GM12892 (cell line): ENCODE data around the gene ORAI3.

Experiments used
- DNase-seq: peaks from one replicate; pipeline ENCODE4 v3.0.0; 2011; ENCODE audit not compliant: insufficient read length
- FAIRE-seq: peaks from 2 replicates; lab custom pipeline; 2011; peaks lifted over from hg19 to GRCh38; lab: Jason Lieb, UNC
- POLR2A ChIP-seq: IDR thresholded peaks from 2 replicates; pipeline ENCODE4 v1.6.1; 2011; ENCODE audit warnings: low read depth, low read length, control low read depth
- POLR2AphosphoS5 ChIP-seq: IDR thresholded peaks from 2 replicates; pipeline ENCODE4 v1.6.1; 2011; ENCODE audit warnings: low read depth, low read length, control low read depth
- TAF1 ChIP-seq: IDR thresholded peaks from 2 replicates; pipeline ENCODE4 v1.6.1; 2011; ENCODE audit warnings: low read depth, mild to moderate bottlenecking, control low read depth, low read length, borderline replicate concordance

ORAI3 gene

GRCh38 chr16:30967795-30968194 is 18.9 kb downstream of the ORAI3 start:
- TF ChIP-seq POLR2AphosphoS5 = no peak
- TF ChIP-seq TAF1 = no peak
- no peak for TF ChIP-seq POLR2A
- no peak for FAIRE-seq
- DNase-seq = no peak

- no peak for FAIRE-seq
These were observed 20.5 kb downstream of the ORAI3 start for GRCh38 chr16:30969246-30969842.

DNA sequence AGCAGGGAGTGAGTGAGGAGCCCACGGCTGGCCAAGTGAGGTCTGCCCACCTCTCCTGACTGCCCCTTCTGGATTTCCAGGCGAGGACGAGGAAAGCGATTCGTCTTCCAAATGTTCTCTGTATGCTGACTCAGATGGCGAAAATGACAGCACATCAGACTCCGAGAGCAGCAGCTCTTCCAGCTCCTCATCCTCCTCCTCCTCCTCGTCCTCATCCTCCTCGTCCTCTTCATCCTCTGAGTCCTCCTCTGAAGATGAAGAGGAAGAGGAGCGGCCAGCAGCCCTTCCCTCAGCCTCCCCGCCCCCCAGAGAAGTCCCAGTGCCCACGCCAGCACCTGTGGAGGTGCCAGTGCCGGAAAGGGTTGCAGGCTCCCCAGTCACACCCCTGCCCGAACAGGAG is 22.4 kb downstream of the ORAI3 start:
- TF ChIP-seq POLR2A (no peak), POLR2AphosphoS5 (no peak)
- no peak for DNase-seq

More at GRCh38 chr16:30969246-30969842, 20.5 kb downstream of the ORAI3 start:
- no peak for DNase-seq
- TF ChIP-seq TAF1 = no peak
- no peak for TF ChIP-seq POLR2AphosphoS5
- TF ChIP-seq POLR2A = no peak

GRCh38 chr16:30972872-30973271 is 24.0 kb downstream of the ORAI3 start:
- no peak for FAIRE-seq
- no peak for DNase-seq
- TF ChIP-seq TAF1 (no peak), POLR2AphosphoS5 (peak; percentile 32; the same call in 1 of the 2 replicates), POLR2A (0 out of 2 replicates have a peak, but pooled peaks have one; percentile 28)

More for the DNA sequence above, 22.4 kb downstream of the ORAI3 start:
- no peak for FAIRE-seq

DNA sequence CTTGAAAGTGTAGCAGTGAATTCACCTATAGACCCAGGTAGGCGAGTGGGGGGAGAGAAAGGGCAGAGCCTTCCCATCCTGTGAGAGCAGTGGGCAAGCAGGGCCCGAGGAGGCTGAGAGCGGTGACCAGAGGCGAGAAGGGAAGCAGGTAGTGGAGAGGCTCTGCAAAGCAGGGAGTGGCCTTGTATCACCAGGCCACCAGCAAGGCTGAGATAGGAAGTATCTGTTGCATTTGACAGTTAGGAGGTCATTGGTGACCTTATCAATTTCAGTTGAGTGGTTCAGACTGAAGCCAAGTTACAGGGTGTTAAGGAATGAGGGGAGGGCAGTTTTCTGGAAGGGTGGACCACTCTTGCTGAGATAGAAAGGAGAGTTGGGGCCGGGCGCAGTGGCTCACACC is 25.5 kb downstream of the ORAI3 start:
- no peak for TF ChIP-seq POLR2A
- no peak for TF ChIP-seq POLR2AphosphoS5
- TF ChIP-seq TAF1 = no peak
- FAIRE-seq = no peak

DNA sequence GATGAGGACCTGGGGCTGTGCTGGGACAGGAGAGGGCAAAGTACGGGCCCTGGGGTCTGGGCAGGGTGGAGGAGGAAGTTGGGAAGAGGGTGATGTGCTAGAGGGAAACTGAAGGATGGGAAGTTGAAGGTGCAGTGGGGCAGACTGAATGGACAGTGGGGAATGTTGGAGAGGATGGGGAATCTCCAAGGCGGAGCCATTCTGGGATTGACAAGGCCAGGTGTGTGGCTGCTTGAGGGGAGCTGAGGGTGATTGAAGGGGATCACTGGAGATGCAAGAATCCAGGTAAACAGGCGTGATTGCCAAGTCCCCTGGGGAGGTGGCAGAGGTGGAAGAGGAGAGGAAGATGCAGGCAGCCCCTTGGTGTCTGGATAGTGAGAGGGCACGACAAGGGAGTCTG is 27.6 kb downstream of the ORAI3 start:
- no peak for DNase-seq
- TF ChIP-seq TAF1 = no peak
- TF ChIP-seq POLR2A = no peak
- no peak for TF ChIP-seq POLR2AphosphoS5
- FAIRE-seq = no peak

More for the DNA sequence above, 25.5 kb downstream of the ORAI3 start:
- no peak for DNase-seq

DNA sequence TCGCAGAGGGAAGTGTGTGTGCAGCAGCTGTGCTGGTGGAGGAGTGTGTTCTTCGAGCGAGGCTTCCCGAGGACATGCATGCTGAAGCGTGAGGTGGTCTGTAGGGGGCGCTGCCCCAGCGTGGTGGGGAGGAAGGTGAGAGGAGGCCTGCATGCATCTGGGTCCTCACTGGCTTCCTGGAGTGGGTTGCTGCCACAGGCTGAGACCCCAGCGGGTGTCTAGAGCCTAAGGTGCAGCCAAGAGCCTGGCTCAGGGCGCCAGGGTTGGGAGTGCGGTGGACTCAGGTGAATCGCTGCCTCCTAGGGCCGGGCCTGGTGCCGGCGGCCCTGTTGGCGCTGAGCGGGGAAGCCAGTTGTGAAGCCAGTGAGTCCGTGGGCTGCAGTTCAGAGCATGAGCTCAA is 28.6 kb downstream of the ORAI3 start:
- no peak for DNase-seq
- FAIRE-seq = no peak
- TF ChIP-seq POLR2AphosphoS5 (no peak), TAF1 (no peak), POLR2A (no peak)

GRCh38 chr16:30979170-30980022 is 30.5 kb downstream of the ORAI3 start:
- FAIRE-seq (no peak), DNase-seq (no peak)
- TF ChIP-seq POLR2A (no peak), POLR2AphosphoS5 (no peak), TAF1 (no peak)

DNA sequence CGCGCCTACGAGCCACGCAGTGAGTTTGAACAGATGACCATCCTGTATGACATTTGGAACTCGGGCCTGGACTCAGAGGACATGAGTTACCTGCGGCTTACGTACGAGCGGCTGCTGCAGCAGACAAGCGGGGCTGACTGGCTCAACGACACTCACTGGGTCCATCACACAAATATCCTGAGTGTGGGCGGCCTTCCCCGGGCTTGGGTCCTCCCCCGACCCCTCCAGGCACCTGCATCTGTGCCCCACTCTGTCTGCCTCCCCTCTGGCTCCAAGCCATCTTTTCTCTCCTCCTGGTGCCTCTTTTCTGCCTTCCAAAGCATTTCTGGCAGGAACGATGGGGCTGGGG is 31.1 kb downstream of the ORAI3 start:
- FAIRE-seq = no peak
- no peak for TF ChIP-seq POLR2AphosphoS5
- no peak for TF ChIP-seq POLR2A
- no peak for TF ChIP-seq TAF1
- no peak for DNase-seq

- TF ChIP-seq TAF1 (no peak), POLR2A (no peak; the same call in 1 of the 2 replicates), POLR2AphosphoS5 (no peak)
- FAIRE-seq = no peak
These were observed 31.6 kb downstream of the ORAI3 start for GRCh38 chr16:30980434-30980833.

GRCh38 chr16:30980959-30981358 is 32.1 kb downstream of the ORAI3 start:
- TF ChIP-seq POLR2AphosphoS5 (no peak), TAF1 (no peak), POLR2A (no peak)
- DNase-seq = no peak

More at GRCh38 chr16:30980434-30980833, 31.6 kb downstream of the ORAI3 start:
- DNase-seq = no peak

GRCh38 chr16:30982548-30983288 is 33.9 kb downstream of the ORAI3 start:
- FAIRE-seq (no peak), DNase-seq (no peak)
- TF ChIP-seq POLR2A (no peak), POLR2AphosphoS5 (no peak), TAF1 (no peak)

More at GRCh38 chr16:30980959-30981358, 32.1 kb downstream of the ORAI3 start:
- FAIRE-seq = no peak
